22Rv1 (cell line): Measurements from ENCODE around the gene PGLYRP1.

Source experiments
- H3K27ac ChIP-seq: fragments of 450-650 bp; 2 replicates; pipeline ENCODE4 v1.5.1; 2017
- ZFX ChIP-seq: fragments of 450-650 bp; IDR thresholded peaks from 2 replicates; pipeline ENCODE4 v1.6.1; 2017; ENCODE audit warnings: antibody characterized with exemption, borderline replicate concordance
- TF ChIP-seq, protein P1 (sequence below): fragments of 450-650 bp; IDR thresholded peaks from 2 replicates; pipeline ENCODE4 v1.5.1; 2017; ENCODE audit warnings: mild to moderate bottlenecking

PGLYRP1 gene

GRCh38 chr19:46040952-46041500 lies 18.2 kb upstream of the PGLYRP1 start, which contains the start of gene IGFL4:
TSS of gene IGFL4 (minus strand) at chr19:46041002. CDS start at chr19:46040962, 40 bp downstream.
- no peak within 1 kb of the TSS for H3K27ac ChIP-seq
- TF ChIP-seq, protein P1, sequence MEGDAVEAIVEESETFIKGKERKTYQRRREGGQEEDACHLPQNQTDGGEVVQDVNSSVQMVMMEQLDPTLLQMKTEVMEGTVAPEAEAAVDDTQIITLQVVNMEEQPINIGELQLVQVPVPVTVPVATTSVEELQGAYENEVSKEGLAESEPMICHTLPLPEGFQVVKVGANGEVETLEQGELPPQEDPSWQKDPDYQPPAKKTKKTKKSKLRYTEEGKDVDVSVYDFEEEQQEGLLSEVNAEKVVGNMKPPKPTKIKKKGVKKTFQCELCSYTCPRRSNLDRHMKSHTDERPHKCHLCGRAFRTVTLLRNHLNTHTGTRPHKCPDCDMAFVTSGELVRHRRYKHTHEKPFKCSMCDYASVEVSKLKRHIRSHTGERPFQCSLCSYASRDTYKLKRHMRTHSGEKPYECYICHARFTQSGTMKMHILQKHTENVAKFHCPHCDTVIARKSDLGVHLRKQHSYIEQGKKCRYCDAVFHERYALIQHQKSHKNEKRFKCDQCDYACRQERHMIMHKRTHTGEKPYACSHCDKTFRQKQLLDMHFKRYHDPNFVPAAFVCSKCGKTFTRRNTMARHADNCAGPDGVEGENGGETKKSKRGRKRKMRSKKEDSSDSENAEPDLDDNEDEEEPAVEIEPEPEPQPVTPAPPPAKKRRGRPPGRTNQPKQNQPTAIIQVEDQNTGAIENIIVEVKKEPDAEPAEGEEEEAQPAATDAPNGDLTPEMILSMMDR, result no peak
- no peak for TF ChIP-seq ZFX

DNA sequence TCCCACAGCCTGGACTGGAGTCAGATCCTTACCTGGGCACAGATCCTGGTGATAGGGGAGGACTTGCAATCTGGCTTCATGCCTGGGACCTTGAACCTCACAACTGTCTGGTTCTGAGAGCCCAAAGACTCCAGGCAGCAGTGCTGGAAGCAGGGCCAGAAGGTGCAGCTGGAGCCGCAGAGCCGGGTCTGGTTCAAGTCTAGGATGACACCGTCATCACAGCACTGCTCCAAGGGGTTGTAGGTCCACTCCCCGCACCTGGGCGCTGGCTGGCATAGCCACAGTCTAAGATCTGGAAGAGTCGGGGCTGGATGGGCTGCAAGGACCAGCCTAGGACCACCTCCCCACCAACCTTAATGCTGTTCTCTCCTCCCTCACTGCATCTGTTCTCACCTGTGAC lies 17.3 kb upstream of the PGLYRP1 start:
- no peak overlapping the region for H3K27ac ChIP-seq
- TF ChIP-seq ZFX, result no peak
- TF ChIP-seq, protein P1, result no peak

DNA sequence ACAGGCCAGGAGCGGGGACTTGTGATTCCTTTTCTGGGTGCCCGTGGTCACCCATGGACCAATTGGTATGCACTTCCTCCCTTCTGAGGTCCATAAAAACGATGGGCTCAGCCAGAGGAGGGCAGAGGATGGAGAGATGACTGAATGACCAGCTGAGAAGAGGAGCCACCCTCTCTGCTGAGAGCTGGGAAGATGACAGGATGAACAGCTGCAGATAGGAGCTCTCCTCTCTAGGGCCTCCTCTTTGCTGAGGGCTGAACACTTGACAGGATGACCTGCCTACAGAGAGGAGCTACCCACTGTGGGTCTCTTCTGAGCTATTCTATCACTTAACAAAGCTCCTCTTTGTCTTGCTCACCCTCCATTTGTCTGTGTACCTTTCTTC lies 13.9 kb upstream of the PGLYRP1 start:
- no peak overlapping the region for H3K27ac ChIP-seq
- no peak for TF ChIP-seq ZFX
- TF ChIP-seq, protein P1, result no peak

GRCh38 chr19:46035986-46036743 lies 13.3 kb upstream of the PGLYRP1 start:
- TF ChIP-seq, protein P1, result no peak
- TF ChIP-seq ZFX, result no peak
- no peak overlapping the region for H3K27ac ChIP-seq

DNA sequence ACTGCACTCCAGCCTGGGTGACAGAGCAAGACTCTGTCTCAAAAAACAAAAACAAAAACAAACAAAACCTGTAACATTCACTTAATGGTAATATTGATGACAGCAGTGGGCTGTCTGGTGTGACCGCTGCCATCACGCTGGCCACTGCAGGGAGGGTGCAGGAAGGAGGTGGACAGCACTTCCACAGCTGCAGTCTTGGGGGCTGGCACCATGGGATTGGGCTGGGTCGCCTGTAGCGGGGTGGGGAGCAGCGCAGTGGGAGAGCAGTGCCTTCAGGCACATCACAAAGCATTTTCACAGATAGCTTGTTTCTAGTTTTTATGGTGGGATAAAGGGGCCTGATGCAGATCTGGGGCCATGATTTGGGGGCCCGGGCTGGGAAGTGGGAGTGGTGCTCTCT lies 12.7 kb upstream of the PGLYRP1 start:
- no peak for TF ChIP-seq ZFX
- TF ChIP-seq, protein P1, result no peak
- no peak overlapping the region for H3K27ac ChIP-seq

DNA sequence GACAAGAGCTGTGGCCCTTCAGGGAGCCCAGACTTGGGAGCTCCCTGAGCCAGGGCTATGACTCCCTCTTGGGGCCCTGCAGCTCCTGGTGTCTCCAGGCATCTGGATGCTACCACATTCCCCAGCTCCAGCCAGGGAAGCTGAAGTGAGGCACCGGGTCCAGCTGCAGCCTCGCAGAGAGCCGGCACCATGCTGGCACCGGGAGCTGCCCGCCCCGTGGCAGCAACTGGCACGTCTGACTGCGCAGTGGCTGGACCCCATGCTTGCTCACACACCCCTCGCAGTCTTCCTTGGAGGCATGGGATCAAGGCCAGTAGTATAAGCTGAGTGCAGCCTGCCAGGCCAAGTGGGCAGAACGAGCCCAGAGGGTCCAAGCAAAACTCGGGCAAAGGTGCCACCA lies 10.5 kb upstream of the PGLYRP1 start:
- TF ChIP-seq, protein P1, result no peak
- no peak for TF ChIP-seq ZFX
- H3K27ac ChIP-seq, result no peak overlapping the region

DNA sequence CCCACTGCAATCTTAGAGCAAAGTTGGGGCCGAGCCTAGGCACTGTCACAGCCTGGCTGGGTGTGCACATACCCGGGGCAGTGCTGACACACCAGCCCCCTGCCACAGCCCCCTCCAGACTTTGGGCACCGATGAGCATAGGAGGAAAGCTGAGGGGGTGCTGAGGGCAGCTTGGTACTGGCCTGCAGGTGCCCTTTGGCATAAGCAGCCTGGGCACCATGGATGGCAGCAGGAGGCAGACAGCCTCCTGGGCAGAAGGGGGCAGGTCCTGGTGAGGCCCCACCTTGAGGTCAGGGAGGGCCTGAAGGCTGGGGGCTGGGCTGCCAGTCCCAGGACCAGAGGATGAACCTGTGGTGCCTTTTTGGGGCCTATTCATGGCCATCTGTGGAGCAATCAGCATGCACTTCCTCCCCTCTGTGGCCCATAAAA lies 9.8 kb upstream of the PGLYRP1 start:
- no peak overlapping the region for H3K27ac ChIP-seq
- no peak for TF ChIP-seq ZFX
- TF ChIP-seq, protein P1, result no peak
